Fibroblast of mammary gland (primary cell): ENCODE results near the gene TST.

Experiments used
- DNase-seq: peaks from one replicate; pipeline ENCODE4 v3.0.0-alpha.2; 2010; ENCODE audit warnings: low read depth
- H3K4me3 ChIP-seq: 2 replicates; pipeline ENCODE4 v1.5.1; 2011; ENCODE audit warnings: low read depth, mild to moderate bottlenecking, low read length, moderate library complexity; ENCODE audit not compliant: control insufficient read depth
- CTCF ChIP-seq: conservative IDR thresholded peaks from 2 replicates; pipeline ENCODE4 v1.5.1; 2011; ENCODE audit warnings: low read depth, low read length, inconsistent platforms; ENCODE audit not compliant: control insufficient read depth, insufficient read depth

Gene TST

DNA sequence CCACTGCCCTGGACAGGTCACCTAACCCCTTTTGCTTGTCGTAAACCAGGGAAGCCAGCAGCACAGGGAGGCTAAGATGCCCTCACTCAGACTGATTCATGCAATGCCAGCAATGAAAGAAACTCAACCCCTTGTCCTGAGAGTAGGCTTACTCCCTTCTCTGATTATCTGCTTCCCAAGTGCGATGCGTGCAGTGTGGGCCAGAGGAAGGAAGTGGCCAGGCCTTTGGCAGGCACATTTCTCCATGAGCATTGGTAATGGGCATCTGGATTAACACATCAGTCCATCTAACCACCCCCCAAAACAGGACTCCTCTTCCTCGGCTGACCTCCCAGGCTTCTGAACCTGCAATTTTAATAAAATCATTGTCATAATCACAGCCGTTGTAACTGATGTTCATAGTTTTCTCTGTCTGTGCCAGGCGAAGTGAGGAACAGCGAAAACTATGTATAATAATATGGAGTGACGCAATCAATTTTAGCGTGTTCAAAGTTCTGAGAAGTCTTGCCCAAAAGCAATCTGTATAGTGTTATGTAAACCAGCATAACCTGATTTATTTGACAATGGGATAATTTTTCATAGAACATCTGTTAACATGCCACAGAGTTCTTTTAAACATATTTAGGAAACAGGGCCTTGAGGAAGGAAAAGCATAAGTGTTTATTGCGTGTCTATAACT, 33.9 kb downstream of the TST start:
- no peak for DNase-seq
- no peak overlapping the region for H3K4me3 ChIP-seq
- no peak for TF ChIP-seq CTCF

DNA sequence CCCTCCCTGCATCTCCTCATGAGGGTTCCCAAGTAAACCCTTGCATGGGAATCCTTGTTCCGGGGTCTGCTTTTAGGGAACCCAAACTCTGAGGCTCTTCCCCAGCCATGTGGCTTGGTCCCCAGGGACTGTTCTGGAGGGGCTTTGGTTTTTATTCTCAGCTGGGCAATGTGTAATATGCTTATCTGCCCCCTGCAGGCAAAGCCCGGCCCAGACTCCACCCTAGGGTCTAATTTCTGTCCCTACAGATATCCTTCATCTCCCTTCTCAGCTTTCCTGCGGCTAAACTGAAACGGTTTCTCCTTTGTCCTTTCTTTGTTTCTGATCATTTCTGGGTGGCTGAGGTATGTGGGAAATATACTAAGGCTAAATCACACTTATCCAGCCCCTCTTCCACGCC, 37.1 kb downstream of the TST start:
- TF ChIP-seq CTCF, result no peak
- no peak for DNase-seq
- no peak overlapping the region for H3K4me3 ChIP-seq

DNA sequence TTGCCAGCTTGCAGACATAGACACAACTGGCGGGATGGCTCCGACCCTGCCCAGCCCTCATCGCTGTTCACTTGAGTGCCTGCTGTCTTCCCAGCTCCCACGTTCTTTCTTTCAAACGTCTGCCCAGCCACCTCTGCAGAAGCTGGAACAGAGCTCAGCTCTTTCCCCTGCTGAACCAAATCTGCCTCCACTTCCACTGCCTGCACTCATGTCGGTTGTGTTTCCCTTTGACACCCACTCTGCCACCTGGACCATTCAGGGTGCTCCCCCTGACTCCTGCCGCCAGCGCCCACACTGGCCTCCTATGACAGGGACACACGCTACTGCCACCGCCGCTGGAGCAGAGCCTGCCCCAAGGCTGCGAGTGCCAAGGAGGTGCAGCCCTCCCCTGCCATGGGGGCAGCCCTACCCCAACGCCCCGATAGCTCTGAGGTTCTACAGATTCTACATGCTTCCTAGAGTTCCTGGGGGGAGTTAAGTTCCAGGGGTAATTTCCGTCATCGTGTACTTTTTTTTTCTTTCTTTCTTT, 37.9 kb downstream of the TST start:
- DNase-seq, result no peak
- no peak overlapping the region for H3K4me3 ChIP-seq
- TF ChIP-seq CTCF, result no peak

- DNase-seq, result no peak
These were observed 40.0 kb downstream of the TST start for GRCh38 chr22:36979016-36979910.

DNA sequence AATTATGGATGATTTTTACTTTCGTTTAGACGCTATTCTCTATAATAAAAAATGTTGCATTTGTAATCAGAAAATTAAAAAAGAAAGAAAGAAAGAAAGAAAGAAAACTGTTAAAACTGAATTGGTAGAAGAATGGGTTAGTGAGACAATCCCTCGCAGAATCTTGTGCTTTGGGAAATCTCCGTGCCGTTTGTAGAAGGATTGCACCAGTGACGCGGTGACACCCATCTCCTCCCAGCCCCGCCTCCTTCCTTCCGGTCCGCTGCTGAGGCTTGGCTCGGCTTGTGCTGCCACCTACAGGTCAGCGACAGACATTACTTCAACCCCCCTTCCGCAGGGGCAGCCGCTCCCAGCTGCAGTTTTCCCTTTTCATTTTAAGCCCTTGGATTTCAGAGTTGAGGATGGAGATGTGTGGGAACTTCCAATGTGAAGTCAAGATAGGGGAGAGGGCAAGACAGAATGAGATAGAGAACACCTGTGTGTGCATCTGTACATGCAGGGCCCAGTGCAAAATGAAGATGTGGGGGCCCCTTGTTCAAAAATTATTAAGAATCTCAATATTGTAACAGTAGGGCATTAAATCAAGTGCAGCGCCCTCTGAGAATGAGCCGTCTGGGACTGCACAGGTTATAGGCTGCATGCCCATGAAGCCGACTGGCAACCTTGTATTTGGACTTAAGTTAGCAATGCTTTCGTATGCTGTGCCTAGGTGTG, 41.1 kb downstream of the TST start:
- peak overlapping the region; percentile 24 for H3K4me3 ChIP-seq
- TF ChIP-seq CTCF, result peak; percentile 81
- peak; percentile 78 for DNase-seq

More at GRCh38 chr22:36979016-36979910, 40.0 kb downstream of the TST start:
- no peak overlapping the region for H3K4me3 ChIP-seq
- no peak for TF ChIP-seq CTCF

DNA sequence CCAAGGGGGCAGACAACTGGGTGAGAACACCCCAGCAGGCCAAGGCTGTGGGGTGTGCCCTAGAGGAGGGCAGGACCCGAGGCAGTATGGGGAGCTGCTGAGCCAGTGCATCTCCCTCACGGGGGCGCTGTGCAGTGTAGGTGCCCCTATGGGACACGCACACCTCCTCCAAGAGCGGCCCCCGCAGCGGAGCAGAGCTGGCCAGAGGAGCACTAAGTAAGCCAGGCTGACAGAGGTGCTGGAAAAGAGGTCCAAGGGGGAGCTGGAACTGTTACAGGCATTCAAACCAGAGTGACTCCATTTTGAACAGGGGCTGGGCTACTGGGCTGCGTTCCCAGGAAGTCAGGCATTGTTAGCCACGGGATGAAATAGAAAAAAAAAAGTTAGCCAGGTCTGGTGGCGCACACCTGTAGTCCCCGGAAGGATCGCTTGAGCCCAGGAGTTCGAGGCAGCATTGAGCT, 41.8 kb downstream of the TST start:
- peak overlapping the region; percentile 24 for H3K4me3 ChIP-seq

More for the DNA sequence above, 41.8 kb downstream of the TST start:
- TF ChIP-seq CTCF, result peak; percentile 20
- peak; percentile 7 for DNase-seq
